ENCODE data around the gene HELZ. TPM values are rescaled to one million over a fixed set of nuclear protein-coding genes. Genes with fewer than 3 reads are reported as not detected.
"Not testable (repeated sequence)": the region's sequence is repeated elsewhere in the genome, so short reads cannot be mapped to it uniquely, and the experiment has no call there.

The HELZ gene
- total RNA-seq, 1 donor from 2014 or later: 39.1 TPM

- Mint-ChIP-seq H3K27me3 (ENCODE audit: low read depth) (peaks cover 2% of the 10 kb centered on the region), H3K9me3 (no peaks in the 10 kb centered on the region), H3K4me1 (peaks cover 4% of the 10 kb centered on the region), H3K4me3 (no peak overlapping the region), H3K27ac (ENCODE audit: unreplicated experiment) (no peak overlapping the region), H3K36me3 (ENCODE audit: low read depth) (peaks cover 2% of the 10 kb centered on the region)
- no peak for TF ChIP-seq CTCF (conservative IDR thresholded peaks at IDR 0.05)
- no peak for DNase-seq (ENCODE audit: low read depth, low spot score)
Observed at GRCh38 chr17:67253384-67253783, 8.4 kb upstream of the HELZ start.

GRCh38 chr17:67251586-67251985, 6.6 kb upstream of the HELZ start:
- H3K9me3 Mint-ChIP-seq; H3K27ac Mint-ChIP-seq (ENCODE audit: unreplicated experiment); H3K4me3 Mint-ChIP-seq; H3K27me3 Mint-ChIP-seq (ENCODE audit: low read depth); H3K36me3 Mint-ChIP-seq (ENCODE audit: low read depth); DNase-seq (ENCODE audit: low read depth, low spot score); H3K4me1 Mint-ChIP-seq: not testable (repeated sequence)

GRCh38 chr17:67248291-67248690, 3.3 kb upstream of the HELZ start:
- no peak for TF ChIP-seq CTCF (conservative IDR thresholded peaks at IDR 0.05)
- no peak for DNase-seq (ENCODE audit: low read depth, low spot score)
- Mint-ChIP-seq H3K4me3 (peak overlapping the region; percentile 84), H3K27ac (ENCODE audit: unreplicated experiment) (no peak overlapping the region), H3K36me3 (ENCODE audit: low read depth) (no peaks in the 10 kb centered on the region), H3K27me3 (ENCODE audit: low read depth) (peaks cover 10% of the 10 kb centered on the region), H3K4me1 (peaks cover 15% of the 10 kb centered on the region), H3K9me3 (no peaks in the 10 kb centered on the region)

- H3K27ac Mint-ChIP-seq (ENCODE audit: unreplicated experiment): no peak overlapping the region
Observed at GRCh38 chr17:67247416-67247900, 2.5 kb upstream of the HELZ start.

GRCh38 chr17:67246653-67247415, 1.8 kb upstream of the HELZ start:
- Mint-ChIP-seq H3K27ac (ENCODE audit: unreplicated experiment) (no peak overlapping the region), H3K4me3 (peak overlapping the region; percentile 90), H3K36me3 (ENCODE audit: low read depth) (no peaks in the 10 kb centered on the region), H3K27me3 (ENCODE audit: low read depth) (peaks cover 10% of the 10 kb centered on the region), H3K9me3 (no peaks in the 10 kb centered on the region), H3K4me1 (peaks cover 22% of the 10 kb centered on the region)
- no peak for TF ChIP-seq CTCF (conservative IDR thresholded peaks at IDR 0.05)
- no peak for DNase-seq (ENCODE audit: low read depth, low spot score)

More at GRCh38 chr17:67247416-67247900, 2.5 kb upstream of the HELZ start:
- Mint-ChIP-seq H3K27me3 (ENCODE audit: low read depth) (peaks cover 10% of the 10 kb centered on the region), H3K4me1 (peaks cover 22% of the 10 kb centered on the region), H3K36me3 (ENCODE audit: low read depth) (no peaks in the 10 kb centered on the region), H3K9me3 (no peaks in the 10 kb centered on the region), H3K4me3 (peak overlapping the region; percentile 90)
- DNase-seq (ENCODE audit: low read depth, low spot score): no peak
- no peak for TF ChIP-seq CTCF (conservative IDR thresholded peaks at IDR 0.05)

GRCh38 chr17:67246403-67246652, 1.3 kb upstream of the HELZ start:
- H3K27me3 Mint-ChIP-seq (ENCODE audit: low read depth): peaks cover 10% of the 10 kb centered on the region
- no peak for DNase-seq (ENCODE audit: low read depth, low spot score)
- H3K36me3 Mint-ChIP-seq (ENCODE audit: low read depth): no peaks in the 10 kb centered on the region
- H3K9me3 Mint-ChIP-seq: no peaks in the 10 kb centered on the region
- no peak overlapping the region for H3K27ac Mint-ChIP-seq (ENCODE audit: unreplicated experiment)
- TF ChIP-seq CTCF (conservative IDR thresholded peaks at IDR 0.05): no peak
- peak overlapping the region; percentile 90 for H3K4me3 Mint-ChIP-seq
- H3K4me1 Mint-ChIP-seq: peaks cover 22% of the 10 kb centered on the region
